ENCODE measurements around the gene MAGT1. TPM values are rescaled to one million over a fixed set of nuclear protein-coding genes. Genes with fewer than 3 reads are reported as not detected.

MAGT1 gene
- total RNA-seq, 2 experiments from 2014 or later, result 29.9 to 31.0 TPM

GRCh38 chrX:77795124-77795523, 100.1 kb downstream of the MAGT1 start:
- H3K4me3 ChIP-seq (ENCODE audit: low read length), result no peak overlapping the region
- ChIA-PET CTCF (no interaction called here), POLR2A (no interaction called here)
- no peaks in the 10 kb centered on the region for H3K9me3 ChIP-seq (ENCODE audit: control insufficient read depth in 1 of 2, insufficient read depth in 1 of 2, low read length in 2 of 2)
- H3K36me3 ChIP-seq (ENCODE audit: insufficient read depth, low read length), result no peaks in the 10 kb centered on the region
- Mint-ChIP-seq H3K36me3 (ENCODE audit: low read depth) (no peaks in the 10 kb centered on the region), H3K27me3 (no peaks in the 10 kb centered on the region), H3K4me1 (ENCODE audit: low read depth) (no peaks in the 10 kb centered on the region), H3K4me3 (no peak overlapping the region), H3K27ac (no peak overlapping the region), H3K9me3 (no peaks in the 10 kb centered on the region)
- no peak for TF ChIP-seq CTCF (IDR thresholded peaks at IDR 0.05)
- no peaks in the 10 kb centered on the region for H3K27me3 ChIP-seq (ENCODE audit: control insufficient read depth in 1 of 2, insufficient read depth in 2 of 2, low read length in 2 of 2)
- H3K4me1 ChIP-seq (ENCODE audit: insufficient read depth, low read length), result no peaks in the 10 kb centered on the region
- no peak overlapping the region for H3K27ac ChIP-seq (ENCODE audit: low read depth in 1 of 2, low read length in 2 of 2)
- intact Hi-C loops (cut with DNase I, micrococcal nuclease), result no loop called here
- no peak for ATAC-seq (ENCODE audit: poor library complexity)
- DNase-seq, result no peak

DNA sequence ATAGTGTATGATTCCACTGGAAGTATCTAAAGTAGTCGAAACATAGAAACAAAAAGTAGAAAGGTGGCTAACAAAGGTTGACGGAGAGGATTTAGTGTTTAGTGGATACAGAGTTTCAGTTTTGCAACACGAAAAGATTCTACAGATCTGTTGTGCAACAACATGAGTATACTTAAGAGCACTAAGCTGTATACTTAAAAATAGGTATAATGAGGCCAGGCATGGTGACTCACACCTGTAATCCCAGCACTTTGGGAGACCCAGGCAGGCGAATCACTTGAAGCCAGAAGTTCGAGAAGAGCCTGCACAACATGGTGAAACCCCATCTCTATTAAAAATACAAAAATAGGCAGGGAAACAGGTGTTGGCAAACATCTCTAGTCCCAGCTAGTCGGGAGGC, 101.3 kb downstream of the MAGT1 start:
- Mint-ChIP-seq H3K27ac (no peak overlapping the region), H3K9me3 (no peaks in the 10 kb centered on the region), H3K4me1 (ENCODE audit: low read depth) (no peaks in the 10 kb centered on the region), H3K4me3 (no peak overlapping the region), H3K27me3 (no peaks in the 10 kb centered on the region), H3K36me3 (ENCODE audit: low read depth) (no peaks in the 10 kb centered on the region)
- no peak for TF ChIP-seq CTCF (IDR thresholded peaks at IDR 0.05)
- peaks cover under 1% of the 10 kb centered on the region for H3K4me1 ChIP-seq (ENCODE audit: insufficient read depth, low read length)
- no peak overlapping the region for H3K4me3 ChIP-seq (ENCODE audit: low read length)
- no peaks in the 10 kb centered on the region for H3K9me3 ChIP-seq (ENCODE audit: control insufficient read depth in 1 of 2, insufficient read depth in 1 of 2, low read length in 2 of 2)
- intact Hi-C loops (cut with DNase I, micrococcal nuclease), result loop anchor here in 1 of 2 experiments (5.0 kb wide), 1 partner anchor 98 kb away; no protein-coding TSS in a partner anchor
- ChIA-PET CTCF (no interaction called here), POLR2A (no interaction called here)
- H3K27me3 ChIP-seq (ENCODE audit: control insufficient read depth in 1 of 2, insufficient read depth in 2 of 2, low read length in 2 of 2), result no peaks in the 10 kb centered on the region
- ATAC-seq (ENCODE audit: poor library complexity) (no peak), DNase-seq (no peak)
- no peak overlapping the region for H3K27ac ChIP-seq (ENCODE audit: low read depth in 1 of 2, low read length in 2 of 2)
- no peaks in the 10 kb centered on the region for H3K36me3 ChIP-seq (ENCODE audit: insufficient read depth, low read length)

- H3K27ac Mint-ChIP-seq, result peak overlapping the region; percentile 97
- ChIA-PET POLR2A (interaction anchor here (2.4 to 3.9 kb wide), 2 partner anchors 107 to 111 kb away, joined by 11 to 17 read pairs; partner anchors contain the start of genes COX7B and MAGT1), CTCF (no interaction called here)
- Histone ChIP-seq H3K9me3 (ENCODE audit: control insufficient read depth in 1 of 2, insufficient read depth in 1 of 2, low read length in 2 of 2) (no peaks in the 10 kb centered on the region), H3K4me1 (ENCODE audit: insufficient read depth, low read length) (peaks cover 18% of the 10 kb centered on the region), H3K36me3 (ENCODE audit: insufficient read depth, low read length) (no peaks in the 10 kb centered on the region), H3K4me3 (ENCODE audit: low read length) (peak overlapping the region; percentile 49), H3K27ac (ENCODE audit: low read depth in 1 of 2, low read length in 2 of 2) (peak overlapping the region; percentile 7 to 45), H3K27me3 (ENCODE audit: control insufficient read depth in 1 of 2, insufficient read depth in 2 of 2, low read length in 2 of 2) (no peaks in the 10 kb centered on the region)
- TF ChIP-seq CTCF (IDR thresholded peaks at IDR 0.05), result no peak
- H3K36me3 Mint-ChIP-seq (ENCODE audit: low read depth), result peaks cover 20% of the 10 kb centered on the region
- H3K27me3 Mint-ChIP-seq, result no peaks in the 10 kb centered on the region
- no peaks in the 10 kb centered on the region for H3K9me3 Mint-ChIP-seq
- intact Hi-C loops (cut with DNase I, micrococcal nuclease), result loop anchor here (5.0 to 10.0 kb wide), 4 partner anchors 53 to 317 kb away; partner anchors contain the start of genes COX7B (in 1 of the 2), MAGT1 (in 1 of the 2) and PGK1 (in 1 of the 2)
- ATAC-seq (ENCODE audit: poor library complexity) (peak; percentile 32), DNase-seq (peak in 3 of 14 experiments; percentile 69 to 85 (median 76))
- peaks cover 40% of the 10 kb centered on the region for H3K4me1 Mint-ChIP-seq (ENCODE audit: low read depth)
- peak overlapping the region; percentile 77 for H3K4me3 Mint-ChIP-seq
These were observed 107.2 kb downstream of the MAGT1 start for GRCh38 chrX:77788050-77788449.

All from CD4-positive, alpha-beta T cell (primary cell).